NCI-H2029 treated with DMSO at 0.1 percent for 48 hours (cell line): ENCODE data around the gene MSI1.

ENCODE experiments used
- DNase-seq: peaks from one replicate; lab custom pipeline; 2025; lab: John Stamatoyannopoulos, UW

The MSI1 gene

DNA sequence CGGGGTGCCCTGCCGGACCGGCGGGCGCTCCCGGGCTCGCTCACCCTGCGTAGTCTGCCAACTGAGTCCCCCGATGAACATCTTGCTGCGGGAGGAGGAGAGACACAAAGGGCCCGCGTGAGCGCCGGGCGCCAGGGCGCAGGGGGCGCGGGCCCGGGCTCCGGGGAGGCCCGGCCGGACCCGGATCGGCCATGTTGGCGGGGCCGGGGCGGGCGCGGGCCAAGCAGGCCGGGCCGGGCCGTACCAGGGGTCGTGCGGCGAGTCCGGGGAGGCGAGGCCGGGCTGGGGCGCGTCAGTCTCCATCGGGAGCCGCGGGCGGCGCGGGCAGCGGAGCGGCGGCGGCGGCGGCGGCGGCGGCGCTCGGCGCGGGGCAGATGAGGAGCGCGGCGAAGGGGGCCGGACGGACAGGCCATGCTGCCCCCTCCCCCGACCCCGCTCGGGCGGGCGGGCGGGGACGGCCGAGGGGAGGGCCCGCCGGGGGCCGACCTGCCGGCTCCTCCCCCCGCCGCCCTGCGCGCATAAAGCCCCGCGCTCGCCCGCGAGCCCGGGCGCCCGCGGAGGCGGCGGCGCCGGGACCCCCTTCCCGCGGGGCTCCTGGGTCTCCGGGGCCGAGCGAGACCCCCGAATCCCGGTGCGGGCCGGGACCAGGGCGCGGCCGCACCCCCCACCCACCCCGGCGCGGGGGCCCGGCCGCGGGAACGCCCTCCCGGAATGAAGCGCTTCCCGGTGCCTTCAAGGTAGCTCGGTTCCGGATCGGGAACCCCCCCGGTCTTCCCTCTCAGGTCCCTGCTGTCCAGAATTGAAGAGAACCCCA is at the start of gene MSI1:
TSS of gene MSI1 (minus strand) at position 376 of the 814 bp plus-strand sequence. CDS start at position 303, 73 bp downstream.
- DNase-seq = no peak

DNA sequence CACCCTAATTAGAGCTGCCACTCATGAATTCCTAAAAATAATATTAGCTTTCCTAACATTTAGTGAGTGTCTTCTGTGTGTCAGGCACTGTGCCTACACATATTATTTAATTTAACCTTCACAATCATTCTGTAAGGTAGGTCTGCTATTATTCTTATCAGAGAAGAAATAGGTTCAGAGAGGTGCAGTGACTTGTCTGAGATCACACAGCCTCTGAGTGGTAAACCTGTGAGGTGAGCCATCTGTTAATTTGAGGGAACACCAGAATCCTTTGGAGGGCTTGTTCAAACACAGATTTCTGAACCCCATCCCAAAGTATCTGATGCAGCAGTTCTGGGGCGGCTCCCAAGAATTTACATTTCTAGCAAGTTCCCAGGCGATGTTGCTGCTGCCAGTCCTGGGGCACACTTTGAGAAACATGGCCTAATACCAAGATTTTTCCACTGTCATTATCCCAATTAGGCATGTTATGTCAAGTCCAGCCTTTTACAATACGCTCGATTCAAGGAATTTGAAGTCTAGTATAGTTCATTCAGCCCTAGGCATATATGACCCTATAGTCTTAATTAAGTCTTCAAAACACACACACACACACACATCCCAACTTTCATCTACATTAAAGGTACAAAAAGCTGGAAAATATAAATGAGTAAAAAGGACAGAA is 49.1 kb upstream of the MSI1 start:
- no peak for DNase-seq

DNA sequence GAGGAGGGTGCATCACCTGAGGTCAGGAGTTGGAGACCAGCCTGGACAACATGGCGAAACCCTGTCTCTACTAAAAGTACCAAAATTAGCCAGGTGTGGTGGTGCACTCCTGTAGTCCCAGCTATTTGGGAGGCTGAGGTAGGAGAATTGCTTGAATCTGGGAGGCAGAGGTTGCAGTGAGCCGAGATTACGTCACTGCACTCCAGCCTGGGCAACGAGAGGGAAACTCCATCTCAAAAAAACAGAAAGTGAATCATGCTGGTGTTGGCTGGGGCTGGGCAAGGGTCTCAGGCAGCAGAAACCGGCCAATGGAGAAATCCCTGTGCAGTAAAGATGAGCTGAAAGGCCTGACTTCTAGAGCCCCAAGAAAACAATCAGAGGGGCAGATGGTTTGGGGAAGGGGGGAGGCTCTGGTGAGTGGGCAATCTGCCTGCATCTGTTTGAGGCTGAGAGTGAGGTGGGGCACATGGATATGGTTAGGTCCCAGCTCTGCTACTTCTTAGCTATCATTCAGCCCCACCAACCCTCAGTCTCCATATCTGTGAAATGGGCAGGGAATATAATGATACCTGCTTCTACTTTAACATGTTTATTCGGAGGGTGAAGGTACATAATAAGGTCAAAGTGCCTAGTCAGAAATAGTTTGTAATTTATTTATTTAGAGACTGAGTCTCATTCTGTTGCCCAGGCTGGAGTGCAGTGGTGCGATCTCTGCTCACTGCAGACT is 47.7 kb upstream of the MSI1 start:
- DNase-seq = no peak

DNA sequence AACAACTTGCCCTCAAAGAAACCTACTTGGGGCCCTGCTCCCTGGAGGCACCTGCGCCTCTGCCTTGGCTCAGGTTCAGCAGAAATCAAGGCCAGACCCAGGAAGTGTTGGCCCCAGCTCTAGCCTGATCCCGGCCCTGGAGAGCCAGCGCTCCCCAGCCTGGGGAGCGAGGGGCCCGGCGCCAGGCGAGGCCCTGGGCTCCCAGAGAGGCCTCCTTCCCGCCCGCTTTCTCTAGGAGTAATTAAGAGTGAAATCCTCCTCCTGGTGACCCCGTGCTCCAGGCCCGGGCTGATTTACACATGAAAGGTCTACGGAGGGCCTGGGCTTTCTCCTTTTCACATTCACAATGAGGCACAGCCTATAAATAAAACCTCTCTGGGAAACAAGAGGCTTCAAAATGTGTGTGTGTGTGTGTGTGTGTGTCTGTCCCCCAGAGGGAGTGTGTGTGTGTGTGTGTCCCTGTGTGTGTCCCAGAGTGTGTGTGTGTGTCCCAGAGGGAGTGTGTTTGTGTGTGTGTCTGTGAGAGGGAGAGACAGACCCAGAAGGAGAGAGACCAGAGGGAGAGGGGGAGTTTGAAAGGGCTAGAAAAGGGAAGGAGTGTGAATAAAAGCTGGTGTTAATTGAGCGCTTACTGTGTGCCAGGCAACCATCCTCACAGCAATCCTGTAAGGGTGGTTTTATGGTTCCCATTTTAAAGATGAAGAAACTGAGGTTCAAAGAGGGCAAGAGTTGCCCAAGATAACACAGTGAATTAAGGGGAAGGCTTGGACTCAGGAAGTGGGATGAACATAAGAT is 45.1 kb upstream of the MSI1 start:
- DNase-seq = peak; percentile 45

DNA sequence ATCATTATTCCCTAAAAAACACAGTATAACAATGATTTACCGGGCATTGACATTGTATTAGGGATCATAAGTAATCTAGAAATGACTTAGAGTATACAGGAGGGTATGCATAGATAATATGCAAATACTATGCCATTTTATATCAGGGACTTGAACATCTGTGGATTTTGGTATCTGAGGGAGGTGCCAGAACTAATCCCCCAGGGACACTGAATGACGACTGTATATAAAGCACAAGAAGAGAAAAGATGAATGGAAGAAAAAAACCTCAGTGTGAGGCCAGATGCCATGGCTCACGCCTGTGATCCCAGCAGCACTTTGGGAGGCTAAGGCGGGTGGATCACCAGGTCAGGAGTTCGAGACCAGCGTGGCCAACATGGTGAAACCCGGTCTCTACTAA is 43.5 kb upstream of the MSI1 start:
- DNase-seq = no peak

DNA sequence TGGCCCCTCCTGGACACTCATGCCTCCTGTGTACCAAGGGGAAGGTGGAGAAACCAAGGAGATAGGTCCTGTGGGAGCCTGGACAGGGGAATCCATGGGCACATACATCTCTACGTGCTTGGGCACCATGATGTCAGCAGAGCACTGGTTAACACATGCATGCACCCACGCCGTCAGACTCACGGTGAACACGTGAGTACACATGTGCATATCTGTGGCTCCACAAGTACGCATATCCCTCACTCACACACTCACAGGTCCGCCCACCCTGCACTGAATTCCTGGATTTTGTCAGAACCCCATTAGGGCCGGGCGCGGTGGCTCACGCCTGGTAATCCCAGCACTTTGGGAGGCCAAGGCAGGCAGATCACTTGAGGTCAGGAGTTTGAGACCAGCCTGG is 39.8 kb upstream of the MSI1 start:
- DNase-seq = no peak

DNA sequence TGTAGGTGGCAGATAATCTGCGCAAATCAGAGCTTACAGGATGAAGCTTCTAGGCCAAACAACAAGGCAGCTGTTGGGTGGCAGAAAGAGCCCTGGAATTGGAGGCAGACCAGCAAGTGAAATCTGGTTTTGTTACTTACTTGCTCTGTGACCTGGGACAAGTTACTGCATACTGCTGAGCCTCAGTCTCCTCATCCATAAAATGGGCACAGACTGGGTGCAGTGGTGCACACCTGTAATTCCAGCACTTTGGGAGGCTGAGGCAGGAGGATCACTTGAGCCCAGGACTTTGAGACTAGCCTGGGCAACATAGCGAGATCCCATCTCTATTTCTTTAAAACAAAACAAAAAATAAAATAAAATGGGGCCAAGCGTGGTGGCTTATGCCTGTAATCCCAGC is 37.6 kb upstream of the MSI1 start:
- no peak for DNase-seq

DNA sequence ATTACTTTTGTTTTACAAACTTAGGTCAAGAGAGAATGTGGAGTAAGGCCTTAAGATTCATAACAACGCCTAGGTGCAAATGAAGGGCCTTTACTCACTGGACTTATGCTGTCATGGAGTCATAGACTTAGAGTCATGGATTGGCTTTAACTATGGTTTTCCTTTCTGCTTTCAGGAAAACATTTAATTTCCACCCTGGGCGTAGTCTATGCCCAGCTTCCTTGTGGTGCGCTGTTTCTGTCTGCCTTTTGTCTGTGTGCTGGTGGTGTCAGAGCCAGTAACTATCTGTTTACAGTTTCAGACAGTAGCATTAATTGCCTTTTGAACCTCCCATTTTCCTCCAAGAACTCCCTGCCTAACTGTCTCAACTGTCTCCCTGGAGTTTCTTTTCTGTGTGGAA is 37.1 kb upstream of the MSI1 start:
- DNase-seq = no peak

DNA sequence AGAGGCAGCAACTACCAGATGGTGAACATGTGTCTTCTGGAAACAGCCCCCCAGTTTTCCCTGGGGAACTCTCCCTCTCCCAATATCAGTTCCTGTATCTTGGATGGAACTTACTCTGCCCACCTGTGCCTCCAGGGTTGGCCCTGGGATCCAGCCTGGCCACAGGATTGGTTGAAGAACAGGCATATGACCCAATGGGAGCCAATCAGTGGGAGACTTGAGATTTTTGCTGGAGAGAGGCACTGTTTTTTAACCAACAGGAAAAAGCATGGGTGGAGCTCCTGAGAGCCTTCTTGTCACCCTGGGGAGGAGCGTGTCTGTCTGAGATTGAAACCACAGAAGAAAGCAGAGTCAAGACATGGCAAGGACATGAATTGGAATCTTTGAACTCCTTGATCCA is 35.3 kb upstream of the MSI1 start:
- DNase-seq = no peak

DNA sequence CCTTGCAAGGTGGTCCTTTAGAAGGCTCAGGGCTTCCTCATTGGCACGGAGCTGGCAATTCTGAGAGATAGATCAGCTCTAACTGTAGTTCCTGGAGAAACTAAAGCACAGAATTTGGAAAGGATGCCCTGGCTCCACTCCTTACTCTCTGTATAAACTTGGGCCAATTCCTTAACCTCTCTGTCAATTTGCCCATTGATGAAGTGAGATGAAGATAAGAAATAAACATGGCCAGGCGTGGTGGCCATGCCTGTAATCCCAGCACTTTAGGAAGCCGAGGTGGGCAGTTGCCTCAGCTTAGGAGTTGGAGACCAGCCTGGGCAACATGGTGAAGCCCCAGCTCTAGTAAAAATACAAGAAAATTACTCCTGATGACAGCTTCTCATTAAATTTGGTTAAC is 34.9 kb upstream of the MSI1 start:
- no peak for DNase-seq

DNA sequence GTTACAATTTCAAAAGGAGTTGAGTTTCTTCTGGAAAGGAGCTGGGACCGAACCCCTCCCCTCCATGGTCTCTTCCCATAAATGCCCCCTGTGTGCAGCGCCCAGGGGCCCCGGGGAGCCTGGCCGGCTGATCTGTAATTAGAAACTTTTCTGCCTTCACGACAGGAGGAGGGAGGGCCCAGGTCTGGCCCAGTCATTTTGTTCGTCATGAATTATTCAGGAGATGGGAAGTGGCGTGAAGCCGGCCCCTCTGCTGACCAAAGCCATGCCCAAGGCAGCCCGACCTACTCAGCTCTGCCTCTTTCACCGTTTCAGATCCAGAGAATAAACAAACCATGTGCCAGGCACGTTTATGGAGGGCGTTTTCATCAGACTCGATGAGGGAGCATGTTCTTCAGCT is 33.3 kb upstream of the MSI1 start:
- no peak for DNase-seq

DNA sequence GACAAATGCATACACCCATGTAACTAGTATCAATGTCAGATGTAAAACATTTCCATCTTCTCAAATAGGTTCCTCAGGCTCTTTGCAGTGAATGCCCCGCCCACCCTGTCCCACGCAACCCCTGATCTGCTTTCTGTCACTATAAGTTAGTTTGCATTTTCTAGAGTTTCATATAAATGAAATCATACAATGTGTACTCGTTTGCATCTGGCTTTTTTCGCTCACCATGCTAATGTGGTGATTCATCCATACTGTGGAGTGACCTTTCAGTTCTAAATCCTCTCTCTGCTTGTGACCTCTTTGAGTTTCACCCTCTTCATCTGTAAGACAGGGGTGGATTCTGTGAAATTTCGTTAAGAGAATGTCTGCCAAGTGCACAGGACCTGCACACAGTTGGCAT is 30.6 kb upstream of the MSI1 start:
- DNase-seq = no peak

DNA sequence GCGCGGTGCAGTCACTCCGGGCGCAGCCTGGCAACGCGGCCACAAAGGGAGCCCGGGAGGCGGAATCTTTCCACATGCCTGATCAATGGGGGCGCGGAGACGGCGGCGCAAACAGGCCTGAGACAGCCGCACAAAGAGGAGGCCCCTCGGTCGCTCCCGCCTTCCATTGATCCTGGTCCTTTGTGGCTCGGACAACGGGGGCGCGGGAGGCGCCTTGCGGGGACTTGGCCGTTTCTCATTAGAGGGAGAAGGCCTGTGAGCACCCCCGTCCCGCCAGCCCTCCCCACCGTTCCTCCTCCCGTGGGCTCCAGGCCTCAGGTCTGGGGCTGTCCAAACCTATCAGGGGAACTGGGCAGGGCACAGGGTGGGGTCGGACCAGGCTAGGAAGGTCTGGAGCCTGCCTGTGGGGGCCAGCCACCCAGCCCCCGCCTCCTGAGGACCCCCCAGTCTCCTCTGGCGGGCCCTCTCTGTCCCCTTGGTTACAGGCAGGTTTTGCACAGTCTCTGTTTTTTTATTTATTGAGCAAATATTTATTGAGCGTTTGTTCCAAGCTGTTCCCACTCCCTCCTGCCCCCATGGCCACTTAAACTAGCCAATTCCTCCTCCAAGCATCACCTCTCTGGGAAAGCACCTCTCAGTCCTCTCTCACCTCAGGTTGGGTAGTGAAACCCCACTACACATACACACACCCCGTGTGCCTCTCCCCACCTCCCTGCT is 29.0 kb upstream of the MSI1 start:
- peak; percentile 22 for DNase-seq

DNA sequence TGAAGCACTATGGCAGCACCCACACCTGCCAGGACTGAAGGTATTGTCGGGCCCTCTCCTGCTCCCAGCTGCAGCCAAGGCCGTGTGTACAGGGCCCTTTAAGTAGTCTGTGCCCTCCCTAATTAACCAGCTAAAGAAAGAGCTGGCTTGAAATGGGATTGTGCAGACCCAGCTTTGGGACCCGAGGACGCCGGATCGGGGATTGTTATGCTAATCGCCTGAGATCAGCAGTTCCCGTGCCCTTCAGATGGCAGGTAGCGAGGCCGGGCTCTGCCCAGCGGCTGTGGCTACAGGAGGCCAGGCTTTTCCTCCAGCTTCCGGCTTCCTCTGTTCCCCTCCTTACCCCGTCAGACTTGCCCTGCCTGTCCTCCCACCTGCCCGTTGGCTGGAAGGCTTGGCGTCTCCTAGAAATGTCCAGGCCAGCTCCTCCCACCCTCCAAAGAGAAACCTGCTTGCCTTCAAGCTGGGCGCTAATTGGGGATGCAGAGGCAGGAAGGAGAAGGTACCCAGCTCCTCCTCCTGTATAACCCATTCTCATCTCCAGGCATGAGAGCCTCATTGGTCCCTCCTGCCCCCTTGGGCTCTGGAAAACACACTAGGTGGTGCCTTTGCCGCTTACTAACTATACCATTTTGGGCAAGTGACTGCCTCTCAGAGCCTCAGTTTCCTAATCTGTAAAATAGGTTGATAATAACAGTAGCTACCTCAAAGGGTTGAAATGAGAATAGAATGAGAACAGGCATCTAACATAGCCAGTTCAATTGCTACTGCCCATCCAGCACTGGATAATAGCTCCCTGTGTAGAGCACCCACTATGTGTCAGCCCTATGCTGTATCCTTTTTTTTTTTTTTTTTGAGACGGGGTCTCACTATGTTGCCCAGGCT is 25.8 kb upstream of the MSI1 start:
- DNase-seq = peak; percentile 91

DNA sequence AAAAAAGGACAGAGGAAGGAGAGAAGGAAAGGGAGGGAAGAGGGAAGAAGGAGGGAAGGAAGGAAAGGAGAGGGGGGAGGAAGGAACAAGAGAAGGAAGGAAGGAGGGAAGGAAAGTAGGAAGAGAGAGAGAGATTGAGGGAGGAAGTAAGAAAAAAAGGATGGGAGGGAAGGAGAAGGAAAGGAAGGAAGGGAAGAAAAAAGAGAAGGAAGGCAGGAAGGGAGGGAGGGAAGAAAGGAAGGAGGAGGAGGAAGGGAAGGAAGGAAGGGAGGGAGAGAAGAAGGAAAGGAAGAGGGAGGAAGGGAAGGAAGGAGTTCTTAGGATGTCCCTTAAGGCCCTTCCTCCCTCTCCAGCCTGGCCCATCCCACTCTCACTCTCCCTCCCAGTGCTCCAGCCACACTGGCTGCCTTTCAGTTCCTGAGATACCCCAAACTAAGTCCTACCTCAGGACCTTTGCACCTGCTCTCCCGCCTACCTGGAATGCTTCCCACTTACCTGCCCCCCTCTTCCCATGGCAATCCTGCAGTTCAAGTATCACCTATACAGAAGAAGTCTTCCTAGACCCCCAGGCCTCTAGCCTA is 21.7 kb upstream of the MSI1 start:
- no peak for DNase-seq

DNA sequence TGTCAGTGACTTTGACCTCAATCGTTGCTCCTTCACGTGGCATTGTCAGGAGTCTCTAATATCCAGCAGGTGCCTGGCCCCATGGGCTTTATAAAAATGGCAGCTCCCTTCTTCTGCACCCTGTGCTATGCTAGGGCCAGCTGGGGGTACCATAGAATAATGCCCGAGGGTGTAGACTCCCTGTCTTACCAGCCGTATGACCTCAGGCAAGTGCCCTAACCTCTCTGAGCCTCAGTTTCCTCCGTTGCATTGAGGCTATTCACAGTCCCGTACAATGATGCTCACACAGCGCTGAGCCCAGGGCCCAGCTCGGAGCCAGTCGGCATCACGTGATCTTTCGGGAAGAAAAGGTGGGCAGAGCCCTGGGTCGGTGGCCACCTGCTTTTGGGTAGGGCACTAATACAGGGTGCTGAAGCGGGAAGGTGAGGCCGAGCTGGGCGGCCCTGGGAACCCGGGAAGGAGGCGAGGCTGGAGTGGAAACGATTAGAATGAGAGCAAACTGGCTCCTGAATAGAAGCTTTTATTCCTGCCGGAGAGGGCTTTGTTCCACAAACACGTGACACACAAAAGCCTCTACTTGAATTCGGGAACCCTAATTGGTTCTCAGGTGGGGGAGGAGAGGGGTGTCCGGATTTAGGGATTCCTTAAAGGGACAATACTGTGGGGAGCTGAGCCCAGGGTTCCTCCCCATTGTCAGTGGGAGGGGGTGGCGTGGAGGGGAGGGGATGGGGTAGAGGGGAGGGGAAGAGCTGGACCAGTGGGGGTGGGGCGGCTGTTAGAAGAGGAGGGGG is 19.9 kb upstream of the MSI1 start:
- DNase-seq = peak; percentile 69

DNA sequence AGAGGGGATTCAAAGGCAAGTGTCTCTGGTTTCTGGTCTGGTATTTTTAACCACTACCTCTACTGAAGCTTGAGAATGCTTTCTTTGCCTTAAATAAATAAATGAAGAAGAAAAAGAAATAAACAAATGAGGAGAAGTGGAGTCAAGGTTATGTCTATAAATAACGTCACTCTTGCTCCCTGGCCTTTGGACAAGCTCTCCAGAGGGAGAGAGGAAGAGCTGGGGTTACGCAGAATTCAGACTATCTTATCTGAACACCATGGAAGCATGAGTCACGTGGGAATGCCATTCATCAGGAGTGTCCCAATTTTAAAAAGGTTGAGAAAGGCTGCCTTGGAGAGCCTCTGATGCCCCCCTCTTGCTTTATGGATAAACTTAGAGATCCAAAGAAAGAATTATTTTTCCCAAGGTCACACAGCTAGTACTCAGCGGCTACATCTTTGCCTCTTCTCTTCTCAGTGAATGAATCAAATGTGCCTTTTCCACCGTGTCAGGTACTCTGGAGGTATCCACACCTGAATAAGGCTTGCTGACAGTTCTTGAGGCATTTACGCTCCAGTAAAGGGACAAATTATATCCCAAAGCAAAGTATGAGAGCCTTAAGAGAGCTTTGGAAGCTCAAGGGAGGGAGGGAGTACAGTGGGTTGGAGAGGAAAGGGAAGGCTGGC is 12.9 kb upstream of the MSI1 start:
- no peak for DNase-seq

DNA sequence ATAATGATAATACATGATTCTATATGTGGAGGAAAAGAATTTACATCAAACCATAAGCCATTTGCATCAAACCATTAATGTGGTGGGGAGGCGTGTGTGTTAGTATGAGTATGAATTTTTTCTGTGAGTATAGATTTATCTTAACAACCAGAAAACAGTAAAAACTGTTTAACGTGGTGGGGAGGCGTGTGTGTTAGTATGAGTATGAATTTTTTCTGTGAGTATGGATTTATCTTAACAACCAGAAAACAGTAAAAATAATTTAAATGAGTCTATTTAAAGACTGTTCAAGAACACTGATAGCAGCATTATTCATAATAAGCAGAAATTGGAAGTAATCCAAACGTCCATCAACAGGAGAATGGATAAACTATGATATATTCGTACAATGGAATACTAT is 9.1 kb upstream of the MSI1 start:
- no peak for DNase-seq

DNA sequence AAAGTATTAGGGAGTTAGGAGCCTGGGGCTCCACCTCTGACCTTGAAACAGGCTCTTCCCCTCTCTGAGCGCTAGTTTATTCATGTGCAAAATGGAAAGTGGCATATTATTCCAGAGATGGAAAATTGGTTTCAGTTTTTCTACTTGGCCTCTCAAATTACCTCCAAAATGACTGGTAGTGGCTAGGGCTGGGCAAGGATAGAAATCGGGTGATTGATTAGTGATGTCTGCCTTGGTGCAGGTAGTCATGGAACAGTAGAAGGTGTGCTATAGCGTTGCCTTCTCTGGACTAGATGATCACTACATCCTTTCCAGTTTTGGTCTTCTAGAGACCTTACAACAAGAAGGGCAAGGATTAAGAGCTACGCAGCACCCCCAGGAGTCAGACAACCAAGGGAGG is 8.6 kb upstream of the MSI1 start:
- DNase-seq = no peak
